NCI-H226 (cell line): ENCODE results near the gene CEP95.

ENCODE experiments used
- DNase-seq: peaks from one replicate; pipeline ENCODE4 v3.0.0-alpha.2; 2015

Gene CEP95

GRCh38 chr17:64520359-64520758 is 13.6 kb downstream of the CEP95 start:
- DNase-seq: no peak

GRCh38 chr17:64527914-64528313 is 21.1 kb downstream of the CEP95 start:
- no peak for DNase-seq

DNA sequence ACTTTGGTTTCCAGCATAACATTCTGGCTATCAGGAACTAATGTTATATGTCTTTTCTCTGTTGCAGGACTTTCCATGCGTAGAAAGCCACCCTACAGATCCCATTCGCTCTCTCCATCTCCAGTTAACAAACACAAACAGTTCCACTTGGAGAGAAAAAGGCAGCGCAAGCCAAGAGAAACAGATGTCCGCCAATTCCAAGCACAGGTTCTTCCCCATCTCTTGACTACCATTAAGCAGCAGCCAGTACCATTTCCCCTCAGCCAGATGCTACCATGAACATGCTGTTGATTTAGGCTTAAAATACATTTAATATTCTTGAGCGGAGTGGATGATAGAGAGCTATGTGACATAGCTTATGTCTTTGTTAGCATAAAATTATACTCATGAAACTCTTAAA is 22.4 kb downstream of the CEP95 start:
- no peak for DNase-seq

- no peak for DNase-seq
These were observed 25.2 kb downstream of the CEP95 start for GRCh38 chr17:64531955-64532371.

DNA sequence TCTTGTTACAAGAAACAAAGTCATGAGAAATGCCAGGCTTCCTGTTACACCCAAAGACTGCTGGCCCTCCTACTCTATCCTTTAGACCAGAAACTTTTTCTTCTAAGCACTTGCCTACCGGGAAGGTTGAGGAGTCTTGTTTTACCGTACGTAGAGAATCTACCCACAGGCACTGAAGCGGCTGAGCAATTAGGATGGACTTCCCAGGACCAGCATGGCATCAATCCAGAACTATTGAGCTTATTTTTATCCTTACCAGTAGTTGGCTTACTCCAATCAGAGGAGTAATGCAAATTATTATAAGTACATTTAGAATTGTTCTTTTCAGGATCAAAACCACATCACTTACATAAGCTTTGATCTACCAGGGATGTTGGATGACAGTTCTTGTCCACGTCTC is 25.6 kb downstream of the CEP95 start:
- no peak for DNase-seq

GRCh38 chr17:64533784-64534183 is 27.0 kb downstream of the CEP95 start:
- DNase-seq: no peak

DNA sequence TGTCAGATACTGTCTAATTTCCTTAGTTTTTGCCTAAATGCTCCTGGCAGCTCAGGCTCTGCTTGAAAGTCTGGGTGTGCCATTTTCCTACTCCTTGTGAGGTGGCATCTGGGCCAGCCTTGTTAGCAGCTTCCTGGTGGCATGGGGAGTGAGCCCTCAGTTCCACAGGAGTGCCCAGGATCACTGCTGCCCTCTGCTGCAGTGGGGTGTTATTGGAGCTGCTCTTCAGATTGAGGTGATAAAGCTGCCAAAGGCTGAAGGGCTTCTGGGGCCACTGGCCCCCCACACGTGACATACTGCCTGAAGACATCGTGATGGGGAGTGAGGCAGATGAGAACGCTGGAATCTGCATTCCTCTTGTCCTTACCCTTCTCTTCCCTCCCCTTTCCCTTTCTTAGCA is 27.4 kb downstream of the CEP95 start:
- no peak for DNase-seq

GRCh38 chr17:64535357-64535756 is 28.6 kb downstream of the CEP95 start:
- DNase-seq: no peak

DNA sequence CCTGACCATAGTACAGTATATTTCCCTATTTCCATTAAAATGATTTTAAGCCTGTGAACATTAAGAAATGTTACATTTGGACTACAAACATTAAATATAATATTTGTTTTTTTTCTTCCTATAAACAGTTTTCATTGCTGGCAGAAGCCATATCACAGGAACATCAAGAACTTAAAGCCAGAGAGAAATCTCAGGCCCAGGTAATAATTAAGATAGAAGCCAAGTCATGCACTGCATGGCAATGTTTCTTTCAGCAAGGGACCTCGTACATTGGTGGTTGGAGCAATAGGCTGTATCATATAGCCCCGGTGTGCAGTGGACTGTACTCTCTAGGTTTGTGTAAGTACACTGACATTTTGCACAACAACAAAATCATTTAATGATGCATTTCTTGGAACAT is 30.1 kb downstream of the CEP95 start:
- no peak for DNase-seq

GRCh38 chr17:64537488-64537887 is 30.7 kb downstream of the CEP95 start:
- DNase-seq: no peak

GRCh38 chr17:64538508-64539130 is 31.8 kb downstream of the CEP95 start:
- DNase-seq: no peak

GRCh38 chr17:64540118-64540776 is 33.5 kb downstream of the CEP95 start:
- DNase-seq: no peak

GRCh38 chr17:64544742-64545141 is 38.0 kb downstream of the CEP95 start:
- DNase-seq: no peak

GRCh38 chr17:64546716-64547115 is 39.9 kb downstream of the CEP95 start:
- DNase-seq: no peak

- no peak for DNase-seq
These were observed 40.5 kb downstream of the CEP95 start for GRCh38 chr17:64547319-64547718.

DNA sequence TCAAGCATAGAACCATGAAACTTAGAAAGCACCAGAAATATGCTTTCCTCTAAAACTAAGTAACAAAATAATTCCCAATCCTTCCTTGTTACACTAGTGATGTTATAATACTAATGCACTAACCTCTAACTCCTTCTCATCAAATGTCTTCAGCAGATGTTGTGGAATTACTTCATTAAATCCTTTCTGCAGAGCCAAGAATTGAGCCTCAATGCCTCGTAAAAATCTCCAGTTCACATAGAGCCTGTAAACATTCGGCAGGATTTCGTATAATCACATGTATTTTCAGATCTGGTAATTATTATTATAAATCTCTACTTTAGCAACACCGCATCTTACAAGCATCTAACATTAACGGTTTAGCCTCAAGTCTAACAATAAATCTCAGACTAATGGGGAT is 44.7 kb downstream of the CEP95 start:
- DNase-seq: no peak

- DNase-seq: no peak
These were observed 47.4 kb downstream of the CEP95 start for GRCh38 chr17:64554028-64554637.

DNA sequence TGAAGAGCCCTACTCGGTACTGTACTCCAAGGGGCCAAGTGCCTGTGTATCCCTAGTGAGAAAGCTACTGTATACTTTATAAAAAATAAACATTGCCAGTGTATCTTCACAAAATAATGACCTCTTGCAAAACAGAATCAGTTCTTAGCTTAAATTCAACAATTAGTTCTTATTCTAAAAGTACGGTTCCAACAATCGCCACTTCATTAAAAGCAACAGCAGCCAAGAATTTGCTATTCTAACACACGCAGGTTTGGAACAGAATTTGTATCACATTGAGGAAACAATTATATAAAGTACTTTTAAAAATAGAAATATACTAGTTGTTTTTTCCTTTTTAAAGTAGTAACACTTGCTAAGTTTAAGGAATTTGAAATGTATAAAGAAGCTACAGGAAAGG is 48.5 kb downstream of the CEP95 start:
- DNase-seq: no peak

DNA sequence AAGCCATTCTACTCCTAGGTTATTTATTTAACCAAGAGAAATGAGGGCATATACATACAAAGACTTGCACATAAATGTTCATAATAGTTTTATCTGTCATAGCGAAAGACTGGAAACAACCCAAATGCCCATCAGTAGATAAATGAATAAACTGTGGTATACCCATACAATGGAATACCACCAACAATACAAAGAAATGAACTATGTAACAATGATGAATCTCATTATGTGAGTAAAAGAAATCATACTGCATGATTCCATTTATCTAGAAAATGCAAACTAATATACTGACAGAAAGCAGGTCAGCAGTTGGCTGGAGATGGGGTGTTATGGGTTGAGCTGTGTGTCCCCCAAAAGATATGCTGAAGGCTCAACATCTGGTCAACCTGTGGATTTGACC is 57.3 kb downstream of the CEP95 start:
- DNase-seq: no peak

GRCh38 chr17:64565563-64565962 is 58.8 kb downstream of the CEP95 start:
- DNase-seq: no peak

- DNase-seq: no peak
These were observed 65.0 kb downstream of the CEP95 start for GRCh38 chr17:64571746-64572145.

- peak; percentile 12 for DNase-seq
These were observed 65.9 kb downstream of the CEP95 start for GRCh38 chr17:64572682-64573154.

DNA sequence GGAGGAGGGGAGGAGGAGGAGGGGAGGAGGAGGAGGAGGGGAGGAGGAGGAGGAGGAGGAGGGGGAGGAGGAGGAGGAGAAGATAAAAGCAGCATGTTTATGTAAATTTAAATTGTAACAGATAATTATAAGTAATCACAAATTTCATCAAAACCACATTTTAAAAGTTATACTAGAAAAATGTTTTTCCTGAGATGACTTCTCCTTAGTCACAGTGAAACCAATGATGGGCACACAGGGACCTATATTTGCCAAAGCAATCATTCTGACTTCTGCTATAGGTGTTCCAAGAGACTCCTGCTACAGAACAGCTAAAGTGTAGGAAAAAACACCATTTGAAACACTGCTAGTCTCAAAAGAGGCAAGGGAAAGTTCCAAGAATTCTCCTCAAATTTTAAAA is 66.4 kb downstream of the CEP95 start:
- no peak for DNase-seq

GRCh38 chr17:64574646-64575045 is 67.9 kb downstream of the CEP95 start:
- DNase-seq: no peak

GRCh38 chr17:64575431-64575830 is 68.7 kb downstream of the CEP95 start:
- no peak for DNase-seq
